OCI-LY7 (cell line): ENCODE data around the gene TMEM270. TPM values are rescaled to one million over a fixed set of nuclear protein-coding genes. Genes with fewer than 3 reads are reported as not detected.

ENCODE experiments used
- BruUV-seq: library from RNA; stranded (reverse); fragments of 400-500 nt; replicated peaks from 2 replicates; lab custom pipeline; 2021; lab: Mats Ljungman, UMichigan
- CTCF ChIA-PET: fragments of 300-600 bp; sonication (Branson Sonifier 250); formaldehyde crosslinking; loops from one replicate; lab custom pipeline; 2022; ENCODE audit warnings: antibody characterized with exemption; ENCODE audit not compliant: unreplicated experiment; lab: Charles Lee
- POLR2A ChIA-PET: fragments of 300-600 bp; sonication (Branson Sonifier 250); formaldehyde crosslinking; loops from one replicate; lab custom pipeline; 2022; ENCODE audit warnings: antibody characterized with exemption; lab: Charles Lee
- DNase-seq: peaks from one replicate; pipeline ENCODE4 v3.0.0-alpha.2; 2015; ENCODE audit warnings: low spot score
- H2AFZ ChIP-seq: fragments of 200-600 bp; sonication (generic), shearing (Covaris generic); 2 replicates; pipeline ENCODE4 v1.6.1; 2014; ENCODE audit warnings: mild to moderate bottlenecking, antibody characterized with exemption, low read length, moderate library complexity
- H3K27ac ChIP-seq: fragments of 200-600 bp; sonication (generic); 2 replicates; pipeline ENCODE4 v1.5.1; 2014; ENCODE audit warnings: mixed run types, low read depth, mild to moderate bottlenecking, moderate library complexity, low read length, inconsistent platforms; ENCODE audit not compliant: poor library complexity, severe bottlenecking
- H3K36me3 ChIP-seq: fragments of 200-600 bp; sonication (generic); 2 replicates; pipeline ENCODE4 v1.6.1; 2014; ENCODE audit warnings: mild to moderate bottlenecking, antibody characterized with exemption, low read length, moderate library complexity, mixed read lengths; ENCODE audit not compliant: insufficient read depth
- H3K4me1 ChIP-seq: fragments of 200-600 bp; sonication (generic); 2 replicates; pipeline ENCODE4 v1.5.1; 2014; ENCODE audit warnings: mild to moderate bottlenecking, low read length; ENCODE audit not compliant: insufficient read depth, poor library complexity, severe bottlenecking
- H3K4me2 ChIP-seq: fragments of 200-600 bp; sonication (generic); 2 replicates; pipeline ENCODE4 v1.6.1; 2014; ENCODE audit warnings: mild to moderate bottlenecking, low read length
- H3K4me3 ChIP-seq: fragments of 200-600 bp; sonication (generic); 2 replicates; pipeline ENCODE4 v1.5.1; 2014; ENCODE audit warnings: mild to moderate bottlenecking, low read depth, low read length; ENCODE audit not compliant: poor library complexity, severe bottlenecking
- H3K79me2 ChIP-seq: fragments of 200-600 bp; sonication (generic); 2 replicates; pipeline ENCODE4 v1.6.1; 2016; ENCODE audit warnings: low read depth, mild to moderate bottlenecking, low read length, moderate library complexity, mixed read lengths; ENCODE audit not compliant: insufficient read depth
- H3K9me2 ChIP-seq: fragments of 200-600 bp; sonication (generic); 2 replicates; pipeline ENCODE4 v1.6.1; 2016; ENCODE audit warnings: mild to moderate bottlenecking, low read length, mixed read lengths; ENCODE audit not compliant: insufficient read depth
- H3K9me3 ChIP-seq: fragments of 200-600 bp; sonication (generic); 2 replicates; pipeline ENCODE4 v1.6.1; 2014; ENCODE audit warnings: mild to moderate bottlenecking, mixed run types, low read length, mixed read lengths
- H4K20me1 ChIP-seq: fragments of 200-600 bp; sonication (generic); 2 replicates; pipeline ENCODE4 v1.6.1; 2014; ENCODE audit warnings: mild to moderate bottlenecking, antibody characterized with exemption, low read length, moderate library complexity, mixed read lengths; ENCODE audit not compliant: insufficient read depth
- CTCF ChIP-seq: fragments of 200-600 bp; sonication (generic); conservative IDR thresholded peaks from 2 replicates; pipeline ENCODE4 v1.5.1; 2014; ENCODE audit warnings: mild to moderate bottlenecking, antibody characterized with exemption, low read length, moderate library complexity, mixed read lengths
- EZH2phosphoT487 ChIP-seq: fragments of 200-600 bp; sonication (generic); IDR thresholded peaks from 2 replicates; pipeline ENCODE4 v1.6.1; 2018; ENCODE audit warnings: low read depth, borderline replicate concordance, mild to moderate bottlenecking, mixed run types, antibody characterized with exemption, low read length, moderate library complexity, mixed read lengths
- intact Hi-C: fragments of 100-400 bp; cut with micrococcal nuclease; formaldehyde crosslinking; loops from one replicate; pipeline ENCODE4 v1.10.0; 2022; ENCODE audit not compliant: unreplicated experiment
- total RNA-seq, 2 experiments: library from RNA; depleted of rRNA in 1 of 2; stranded (reverse); fragments of >200 nt in 1 of 2; shearing (Covaris generic) in 1 of 2; gene quantifications; 2 replicates each; pipeline ENCODE4 v1.2.3, GENCODE V29; 2014 to 2022

The TMEM270 gene
- total RNA-seq, 2 experiments from 2014 or later = not detected

DNA sequence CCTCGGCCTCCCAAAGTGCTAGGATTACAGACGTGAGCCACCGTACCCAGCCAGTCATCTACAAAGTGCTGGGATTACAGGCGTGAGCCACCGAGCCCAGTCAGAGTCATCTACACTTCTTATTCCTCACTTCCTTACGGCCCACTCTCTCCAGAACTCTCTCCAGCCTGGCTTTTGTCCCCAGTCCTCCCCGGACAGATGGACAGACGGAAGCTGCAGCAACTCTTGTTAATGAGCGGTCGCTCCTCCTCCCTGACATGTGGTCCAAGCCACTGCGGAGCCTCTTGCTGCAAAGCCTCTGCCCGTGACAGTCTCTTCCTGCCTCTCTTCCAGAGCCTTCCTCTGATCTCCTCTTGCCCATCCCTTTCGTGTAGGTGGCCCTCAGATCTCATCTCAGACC, 45.9 kb downstream of the TMEM270 start:
- BruUV-seq = no TSS peak
- H4K20me1 ChIP-seq = no peaks in the 10 kb centered on the region
- H3K9me3 ChIP-seq = no peaks in the 10 kb centered on the region
- CTCF ChIA-PET = no interaction called here
- H3K36me3 ChIP-seq = no peaks in the 10 kb centered on the region
- no peak overlapping the region for H3K4me3 ChIP-seq
- POLR2A ChIA-PET = interaction anchor here (0.6 kb wide), 1 partner anchor 12 kb away, joined by 3 read pairs; no protein-coding TSS in a partner anchor
- H3K4me1 ChIP-seq = peaks cover 8% of the 10 kb centered on the region
- no peak overlapping the region for H2AFZ ChIP-seq
- no peak overlapping the region for H3K27ac ChIP-seq
- no peak for DNase-seq
- H3K9me2 ChIP-seq = no peaks in the 10 kb centered on the region
- no peak overlapping the region for H3K4me2 ChIP-seq
- TF ChIP-seq CTCF (no peak), EZH2phosphoT487 (no peak)
- no peaks in the 10 kb centered on the region for H3K79me2 ChIP-seq
- intact Hi-C loops = no loop called here

GRCh38 chr7:73907554-73908122, 46.7 kb downstream of the TMEM270 start:
- POLR2A ChIA-PET = no interaction called here
- Histone ChIP-seq H3K27ac (no peak overlapping the region), H3K4me3 (no peak overlapping the region), H3K36me3 (no peaks in the 10 kb centered on the region), H3K9me2 (no peaks in the 10 kb centered on the region), H3K4me2 (no peak overlapping the region), H3K9me3 (no peaks in the 10 kb centered on the region), H4K20me1 (no peaks in the 10 kb centered on the region), H3K4me1 (peaks cover 8% of the 10 kb centered on the region), H3K79me2 (no peaks in the 10 kb centered on the region), H2AFZ (no peak overlapping the region)
- CTCF ChIA-PET = no interaction called here
- no peak for DNase-seq
- no TSS peak for BruUV-seq
- intact Hi-C loops = no loop called here
- TF ChIP-seq EZH2phosphoT487 (no peak), CTCF (no peak)

DNA sequence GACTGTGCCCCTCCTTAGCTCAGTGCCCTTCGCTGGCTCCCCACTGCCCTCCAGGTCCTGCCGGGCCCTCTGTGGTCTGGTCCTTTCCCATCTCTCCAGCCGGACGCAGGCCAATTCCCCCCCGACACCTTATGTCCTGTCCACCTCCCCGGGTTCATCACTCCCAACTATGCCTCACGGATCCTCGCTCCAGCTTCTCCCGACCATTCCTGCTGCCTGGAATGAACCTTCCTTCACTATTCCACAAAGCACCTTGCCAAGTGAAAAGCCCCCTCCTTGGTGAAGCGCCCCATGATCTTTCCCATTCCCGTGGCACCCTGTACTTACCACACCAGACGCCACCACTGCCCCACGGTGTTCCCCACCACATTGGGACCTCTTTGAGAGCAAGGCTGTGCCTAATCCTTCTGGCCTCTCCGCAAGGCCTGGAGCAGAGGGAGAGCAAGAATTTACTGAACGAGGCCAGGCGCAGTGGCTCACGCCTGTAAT, 47.2 kb downstream of the TMEM270 start:
- no peaks in the 10 kb centered on the region for H3K9me3 ChIP-seq
- no peak overlapping the region for H3K4me2 ChIP-seq
- no peak for DNase-seq
- H2AFZ ChIP-seq = no peak overlapping the region
- peaks cover 8% of the 10 kb centered on the region for H3K4me1 ChIP-seq
- no peak overlapping the region for H3K4me3 ChIP-seq
- H4K20me1 ChIP-seq = no peaks in the 10 kb centered on the region
- TF ChIP-seq EZH2phosphoT487 (no peak), CTCF (no peak)
- CTCF ChIA-PET = no interaction called here
- POLR2A ChIA-PET = no interaction called here
- H3K27ac ChIP-seq = no peak overlapping the region
- intact Hi-C loops = no loop called here
- no peaks in the 10 kb centered on the region for H3K79me2 ChIP-seq
- no TSS peak for BruUV-seq
- H3K9me2 ChIP-seq = no peaks in the 10 kb centered on the region
- no peaks in the 10 kb centered on the region for H3K36me3 ChIP-seq
